Neural progenitor cell (in vitro differentiated cells): ENCODE results near the gene MTHFSD. TPM values are rescaled to one million over a fixed set of nuclear protein-coding genes. Genes with fewer than 3 reads are reported as not detected.

Experiments used
- DNase-seq: peaks from one replicate; pipeline ENCODE4 v3.0.0-alpha.2; 2016; ENCODE audit warnings: low spot score
- H2AFZ ChIP-seq: fragments of 200-600 bp; sonication (generic); replicated peaks from 2 replicates; pipeline ENCODE4 v1.6.1; 2016; ENCODE audit warnings: antibody characterized with exemption
- H3F3A ChIP-seq: fragments of 200-600 bp; sonication (generic); 2 replicates; pipeline ENCODE4 v1.6.1; 2016; ENCODE audit warnings: antibody characterized with exemption, low read depth
- H3K27ac ChIP-seq: fragments of 200-600 bp; sonication (generic); 2 replicates; pipeline ENCODE4 v1.5.1; 2016; ENCODE audit warnings: mild to moderate bottlenecking
- H3K27me3 ChIP-seq: fragments of 200-600 bp; sonication (generic); 2 replicates; pipeline ENCODE4 v1.6.1; 2016; ENCODE audit warnings: mild to moderate bottlenecking, moderate library complexity
- H3K36me3 ChIP-seq: fragments of 200-600 bp; sonication (generic); 2 replicates; pipeline ENCODE4 v1.5.1; 2016
- H3K4me1 ChIP-seq: fragments of 200-600 bp; sonication (generic); 2 replicates; pipeline ENCODE4 v1.6.1; 2016; ENCODE audit warnings: mixed run types
- H3K4me2 ChIP-seq: fragments of 200-600 bp; sonication (generic); 2 replicates; pipeline ENCODE4 v1.6.1; 2016
- H3K4me3 ChIP-seq: fragments of 200-600 bp; sonication (generic); 2 replicates; pipeline ENCODE4 v1.5.1; 2016
- H3K79me2 ChIP-seq: fragments of 200-600 bp; sonication (generic); 2 replicates; pipeline ENCODE4 v1.6.1; 2016; ENCODE audit warnings: low read depth
- H3K9ac ChIP-seq: fragments of 200-600 bp; sonication (generic); 2 replicates; pipeline ENCODE4 v1.6.1; 2016
- H3K9me3 ChIP-seq: fragments of 200-600 bp; sonication (generic); 2 replicates; pipeline ENCODE4 v1.5.1; 2016; ENCODE audit warnings: low read depth
- H4K20me1 ChIP-seq: fragments of 200-600 bp; sonication (generic); 2 replicates; pipeline ENCODE4 v1.6.1; 2016; ENCODE audit warnings: low read depth
- H3K27ac Mint-ChIP-seq: 3 replicates; pipeline ENCODE4 v1.8.0; 2021; ENCODE audit warnings: mixed read lengths
- H3K27me3 Mint-ChIP-seq: 2 replicates; pipeline ENCODE4 v1.8.0; 2022; ENCODE audit warnings: low read depth, mild to moderate bottlenecking, inconsistent platforms, moderate library complexity, mixed read lengths; ENCODE audit not compliant: insufficient read depth
- H3K36me3 Mint-ChIP-seq: 3 replicates; pipeline ENCODE4 v1.8.0; 2021; ENCODE audit warnings: mixed read lengths
- H3K4me1 Mint-ChIP-seq: 3 replicates; pipeline ENCODE4 v1.8.0; 2021; ENCODE audit warnings: mixed read lengths
- H3K4me3 Mint-ChIP-seq: 3 replicates; pipeline ENCODE4 v1.8.0; 2021; ENCODE audit warnings: mild to moderate bottlenecking, moderate library complexity, mixed read lengths
- H3K9me3 Mint-ChIP-seq: 3 replicates; pipeline ENCODE4 v1.8.0; 2020; ENCODE audit warnings: mixed read lengths
- CTCF ChIP-seq: fragments of 200-600 bp; sonication (generic); IDR thresholded peaks from 2 replicates; pipeline ENCODE4 v1.5.1; 2017; ENCODE audit warnings: antibody characterized with exemption, mild to moderate bottlenecking
- EZH2 ChIP-seq: fragments of 200-600 bp; sonication (generic); IDR thresholded peaks from 2 replicates; pipeline ENCODE4 v1.6.1; 2017; ENCODE audit warnings: antibody characterized with exemption, mild to moderate bottlenecking, moderate library complexity
- EZH2phosphoT487 ChIP-seq: fragments of 200-600 bp; sonication (generic); IDR thresholded peaks from 2 replicates; pipeline ENCODE4 v1.6.1; 2017; ENCODE audit warnings: antibody characterized with exemption
- total RNA-seq: library from RNA; depleted of rRNA; stranded (reverse); fragments of >200 nt; gene quantifications from 2 replicates; pipeline ENCODE4 v1.2.3, GENCODE V29; 2015; ENCODE audit warnings: low replicate concordance

The MTHFSD gene
- total RNA-seq, 1 donor from 2014 or later = 17.4 TPM

GRCh38 chr16:86601356-86601755 is 46.3 kb upstream of the MTHFSD start:
- no peak for DNase-seq
- no peaks in the 10 kb centered on the region for H3K4me1 Mint-ChIP-seq

GRCh38 chr16:86598607-86599565 is 43.9 kb upstream of the MTHFSD start:
- TF ChIP-seq CTCF = no peak
- no peak for TF ChIP-seq EZH2
- TF ChIP-seq EZH2phosphoT487 = no peak
- no peak overlapping the region for H2AFZ ChIP-seq
- H3F3A ChIP-seq = no peaks in the 10 kb centered on the region
- peaks cover 3% of the 10 kb centered on the region for H3K4me1 ChIP-seq
- H3K27ac ChIP-seq = no peak overlapping the region
- no peaks in the 10 kb centered on the region for H3K36me3 ChIP-seq
- Mint-ChIP-seq H3K9me3 (no peaks in the 10 kb centered on the region), H3K27me3 (peaks cover 8% of the 10 kb centered on the region), H3K27ac (no peak overlapping the region), H3K36me3 (no peaks in the 10 kb centered on the region), H3K4me1 (peaks cover 8% of the 10 kb centered on the region), H3K4me3 (no peak overlapping the region)
- no peak overlapping the region for H3K9ac ChIP-seq
- no peak for DNase-seq
- no peaks in the 10 kb centered on the region for H3K9me3 ChIP-seq
- H4K20me1 ChIP-seq = no peaks in the 10 kb centered on the region
- peaks cover under 1% of the 10 kb centered on the region for H3K27me3 ChIP-seq
- no peaks in the 10 kb centered on the region for H3K79me2 ChIP-seq
- no peak overlapping the region for H3K4me2 ChIP-seq
- H3K4me3 ChIP-seq = no peak overlapping the region

More at GRCh38 chr16:86601356-86601755, 46.3 kb upstream of the MTHFSD start:
- Mint-ChIP-seq H3K4me3 (no peak overlapping the region), H3K9me3 (peaks cover 5% of the 10 kb centered on the region), H3K27me3 (peaks cover 10% of the 10 kb centered on the region), H3K27ac (no peak overlapping the region), H3K36me3 (no peaks in the 10 kb centered on the region)
- H3F3A ChIP-seq = no peaks in the 10 kb centered on the region
- H3K4me1 ChIP-seq = no peaks in the 10 kb centered on the region
- H3K79me2 ChIP-seq = no peaks in the 10 kb centered on the region
- H3K36me3 ChIP-seq = no peaks in the 10 kb centered on the region
- no peak overlapping the region for H3K4me3 ChIP-seq
- no peak overlapping the region for H2AFZ ChIP-seq
- H3K4me2 ChIP-seq = no peak overlapping the region
- no peaks in the 10 kb centered on the region for H4K20me1 ChIP-seq
- no peak overlapping the region for H3K27ac ChIP-seq
- no peaks in the 10 kb centered on the region for H3K9me3 ChIP-seq
- TF ChIP-seq EZH2 (no peak), EZH2phosphoT487 (no peak), CTCF (no peak)
- no peak overlapping the region for H3K9ac ChIP-seq
- H3K27me3 ChIP-seq = no peaks in the 10 kb centered on the region

GRCh38 chr16:86597880-86598606 is 43.0 kb upstream of the MTHFSD start:
- Histone ChIP-seq H3K9me3 (no peaks in the 10 kb centered on the region), H4K20me1 (no peaks in the 10 kb centered on the region), H3K27me3 (peaks cover 5% of the 10 kb centered on the region), H3K9ac (no peak overlapping the region), H2AFZ (no peak overlapping the region), H3F3A (no peaks in the 10 kb centered on the region), H3K4me2 (no peak overlapping the region), H3K27ac (no peak overlapping the region), H3K36me3 (no peaks in the 10 kb centered on the region), H3K4me3 (no peak overlapping the region), H3K79me2 (no peaks in the 10 kb centered on the region), H3K4me1 (peaks cover 5% of the 10 kb centered on the region)
- TF ChIP-seq CTCF (no peak), EZH2phosphoT487 (no peak), EZH2 (no peak)
- Mint-ChIP-seq H3K9me3 (no peaks in the 10 kb centered on the region), H3K36me3 (no peaks in the 10 kb centered on the region), H3K4me3 (no peak overlapping the region), H3K4me1 (peaks cover 16% of the 10 kb centered on the region), H3K27me3 (peaks cover 8% of the 10 kb centered on the region), H3K27ac (no peak overlapping the region)
- no peak for DNase-seq
